Nephron (organoid): ENCODE measurements around the gene AZGP1.
"Not testable (repeated sequence)": the region's sequence is repeated elsewhere in the genome, so short reads cannot be mapped to it uniquely, and the experiment has no call there.

ENCODE experiments used
- H3K27ac Mint-ChIP-seq, 3 experiments: 2 replicates each; pipeline ENCODE4 v1.8.0; 2020; ENCODE audit warnings: mixed read lengths in 3 of 3, mild to moderate bottlenecking in 2 of 3, moderate library complexity in 1 of 3
- H3K27me3 Mint-ChIP-seq: 2 replicates; pipeline ENCODE4 v1.8.0; 2021; ENCODE audit warnings: low read depth, mild to moderate bottlenecking, moderate library complexity, mixed read lengths
- H3K36me3 Mint-ChIP-seq: 2 replicates; pipeline ENCODE4 v1.8.0; 2020; ENCODE audit warnings: low read depth, mixed read lengths
- H3K4me1 Mint-ChIP-seq: 2 replicates; pipeline ENCODE4 v1.8.0; 2020; ENCODE audit warnings: mixed read lengths
- H3K4me3 Mint-ChIP-seq, 3 experiments: 2 replicates each; pipeline ENCODE4 v1.8.0; 2020; ENCODE audit warnings: mild to moderate bottlenecking in 3 of 3, mixed read lengths in 3 of 3, moderate library complexity in 2 of 3
- H3K9me3 Mint-ChIP-seq: 2 replicates; pipeline ENCODE4 v1.8.0; 2020; ENCODE audit warnings: mixed read lengths
- CTCF ChIP-seq, 3 experiments: fragments of 200-600 bp; sonication (generic); IDR thresholded peaks; one replicate each; pipeline ENCODE4 v1.5.0; 2021; ENCODE audit warnings: antibody characterized with exemption in 3 of 3; ENCODE audit not compliant: unreplicated experiment in 3 of 3

The AZGP1 gene

GRCh38 chr7:99958564-99959227 is 17.1 kb downstream of the AZGP1 start:
- peaks cover 37% of the 10 kb centered on the region for H3K27me3 Mint-ChIP-seq
- H3K4me3 Mint-ChIP-seq: no peak overlapping the region
- peaks cover 4% of the 10 kb centered on the region for H3K9me3 Mint-ChIP-seq
- H3K27ac Mint-ChIP-seq: no peak overlapping the region
- no peaks in the 10 kb centered on the region for H3K4me1 Mint-ChIP-seq
- H3K36me3 Mint-ChIP-seq: no peaks in the 10 kb centered on the region
- no peak for TF ChIP-seq CTCF (IDR thresholded peaks at IDR 0.05; ENCODE audit: unreplicated experiment in 3 of 3)

GRCh38 chr7:99955247-99955646 is 20.6 kb downstream of the AZGP1 start:
- Mint-ChIP-seq H3K27me3 (peaks cover 20% of the 10 kb centered on the region), H3K9me3 (peaks cover 8% of the 10 kb centered on the region), H3K4me1 (no peaks in the 10 kb centered on the region), H3K4me3 (no peak overlapping the region), H3K27ac (no peak overlapping the region), H3K36me3 (no peaks in the 10 kb centered on the region)
- TF ChIP-seq CTCF (IDR thresholded peaks at IDR 0.05; ENCODE audit: unreplicated experiment in 3 of 3): no peak

GRCh38 chr7:99954643-99955042 is 21.2 kb downstream of the AZGP1 start:
- not testable (repeated sequence) for H3K36me3 Mint-ChIP-seq, H3K4me1 Mint-ChIP-seq, H3K27ac Mint-ChIP-seq, H3K4me3 Mint-ChIP-seq
- Mint-ChIP-seq H3K9me3 (peaks cover 13% of the 10 kb centered on the region), H3K27me3 (peaks cover 19% of the 10 kb centered on the region)

- H3K4me3 Mint-ChIP-seq: no peak overlapping the region
- peaks cover 16% of the 10 kb centered on the region for H3K9me3 Mint-ChIP-seq
- no peak for TF ChIP-seq CTCF (IDR thresholded peaks at IDR 0.05; ENCODE audit: unreplicated experiment in 3 of 3)
- peaks cover 14% of the 10 kb centered on the region for H3K27me3 Mint-ChIP-seq
- H3K27ac Mint-ChIP-seq: no peak overlapping the region
- H3K36me3 Mint-ChIP-seq: no peaks in the 10 kb centered on the region
- H3K4me1 Mint-ChIP-seq: no peaks in the 10 kb centered on the region
These were observed 22.2 kb downstream of the AZGP1 start for GRCh38 chr7:99953649-99954048.

DNA sequence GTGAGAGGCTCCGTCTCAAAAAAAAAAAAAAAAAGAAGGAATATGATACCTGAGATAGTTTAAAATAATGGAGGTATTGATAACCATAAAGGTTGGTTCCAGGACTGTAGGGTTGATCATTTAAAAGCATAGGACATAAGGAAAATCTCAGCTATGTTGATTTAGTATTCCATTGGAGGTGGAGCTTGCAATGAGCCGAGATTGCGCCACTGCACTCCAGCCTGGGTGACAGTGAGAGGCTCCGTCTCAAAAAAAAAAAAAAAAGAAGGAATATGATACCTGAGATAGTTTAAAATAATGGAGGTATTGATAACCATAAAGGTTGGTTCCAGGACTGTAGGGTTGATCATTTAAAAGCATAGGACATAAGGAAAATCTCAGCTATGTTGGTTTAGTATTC is 23.2 kb downstream of the AZGP1 start:
- peaks cover 20% of the 10 kb centered on the region for H3K9me3 Mint-ChIP-seq
- not testable (repeated sequence) for H3K4me3 Mint-ChIP-seq, H3K36me3 Mint-ChIP-seq, H3K27ac Mint-ChIP-seq, H3K4me1 Mint-ChIP-seq
- peaks cover 12% of the 10 kb centered on the region for H3K27me3 Mint-ChIP-seq

DNA sequence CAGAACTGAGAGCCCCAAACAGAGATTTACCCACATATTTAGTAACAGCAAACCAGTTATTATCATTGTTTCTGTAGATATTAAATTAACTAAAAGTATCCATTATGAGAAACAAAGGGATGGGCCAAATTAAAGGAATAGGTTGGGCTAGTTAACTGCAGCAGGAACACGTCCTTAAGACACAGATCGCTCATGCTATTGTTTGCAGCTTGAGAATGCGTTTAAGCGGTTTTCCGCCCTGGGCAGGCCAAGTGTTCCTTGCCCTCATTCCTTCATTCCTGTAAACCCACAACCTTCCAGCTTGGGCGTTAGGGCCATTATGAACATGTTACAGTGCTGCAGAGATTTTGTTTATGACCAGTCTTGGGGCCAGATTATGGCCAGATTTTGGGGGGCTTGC is 25.0 kb downstream of the AZGP1 start:
- not testable (repeated sequence) for H3K36me3 Mint-ChIP-seq

DNA sequence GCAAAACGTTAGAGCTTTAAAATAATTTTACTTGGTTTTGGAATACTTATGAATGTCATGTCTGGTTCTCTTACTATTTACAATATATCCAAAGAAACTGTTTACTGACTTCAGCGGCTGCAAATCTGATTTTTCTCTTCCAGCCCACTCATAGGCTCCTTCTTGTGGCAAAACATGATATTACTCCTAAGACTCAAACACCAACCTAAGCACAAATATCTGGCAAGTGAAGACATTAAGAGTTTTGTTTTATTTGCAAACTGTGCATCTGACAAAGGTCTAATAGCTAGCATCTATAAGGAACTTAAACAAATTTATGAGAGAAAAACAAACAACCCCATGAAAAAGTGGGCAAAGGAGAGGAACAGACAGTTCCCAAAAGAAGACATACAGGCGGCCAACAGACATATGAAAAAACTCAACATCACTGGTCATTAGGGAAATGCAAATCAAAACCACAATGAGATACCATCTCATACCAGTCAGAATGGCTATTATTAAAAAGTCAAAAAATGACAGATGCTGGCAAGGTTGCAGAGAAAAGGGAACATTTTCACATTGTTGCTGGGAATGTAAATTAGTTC is 26.1 kb downstream of the AZGP1 start:
- H3K4me1 Mint-ChIP-seq: no peaks in the 10 kb centered on the region
- no peaks in the 10 kb centered on the region for H3K36me3 Mint-ChIP-seq
- H3K27ac Mint-ChIP-seq: no peak overlapping the region
- peaks cover 16% of the 10 kb centered on the region for H3K9me3 Mint-ChIP-seq
- peaks cover 6% of the 10 kb centered on the region for H3K27me3 Mint-ChIP-seq
- no peak overlapping the region for H3K4me3 Mint-ChIP-seq
- peak in 1 of 3 experiments; percentile 16 for TF ChIP-seq CTCF (IDR thresholded peaks at IDR 0.05; ENCODE audit: unreplicated experiment in 3 of 3)

More for the DNA sequence above, 25.0 kb downstream of the AZGP1 start:
- peaks cover 12% of the 10 kb centered on the region for H3K27me3 Mint-ChIP-seq
- peaks cover 20% of the 10 kb centered on the region for H3K9me3 Mint-ChIP-seq
- H3K4me3 Mint-ChIP-seq, H3K27ac Mint-ChIP-seq, H3K4me1 Mint-ChIP-seq: not testable (repeated sequence)
